Measurements from ENCODE around the gene TBC1D22A.

DNA sequence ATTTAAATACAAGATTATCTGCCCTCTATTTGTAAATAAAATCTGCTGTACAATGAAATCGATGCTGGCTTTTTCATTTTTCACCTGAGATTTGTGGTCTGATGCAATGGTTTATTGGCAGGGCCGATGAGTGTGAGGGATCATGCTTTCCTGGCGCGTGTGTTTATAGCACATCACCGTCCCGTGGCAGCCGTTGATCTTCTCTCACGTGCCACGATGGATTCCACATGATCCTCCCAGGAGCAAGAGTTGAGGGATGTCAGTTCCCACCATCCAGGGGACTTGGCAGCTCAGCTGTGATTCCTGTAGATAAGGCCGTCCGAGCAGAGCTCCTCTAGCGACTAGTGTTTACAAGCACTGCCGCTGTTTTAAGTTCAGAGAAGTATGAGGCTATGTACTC lies 213.7 kb downstream of the TBC1D22A start:
- no peak for TF ChIP-seq CREB1 (CRISPR knock-in tag; IDR thresholded peaks at IDR 0.05; ENCODE audit: low read depth)
- TF ChIP-seq, protein P1, sequence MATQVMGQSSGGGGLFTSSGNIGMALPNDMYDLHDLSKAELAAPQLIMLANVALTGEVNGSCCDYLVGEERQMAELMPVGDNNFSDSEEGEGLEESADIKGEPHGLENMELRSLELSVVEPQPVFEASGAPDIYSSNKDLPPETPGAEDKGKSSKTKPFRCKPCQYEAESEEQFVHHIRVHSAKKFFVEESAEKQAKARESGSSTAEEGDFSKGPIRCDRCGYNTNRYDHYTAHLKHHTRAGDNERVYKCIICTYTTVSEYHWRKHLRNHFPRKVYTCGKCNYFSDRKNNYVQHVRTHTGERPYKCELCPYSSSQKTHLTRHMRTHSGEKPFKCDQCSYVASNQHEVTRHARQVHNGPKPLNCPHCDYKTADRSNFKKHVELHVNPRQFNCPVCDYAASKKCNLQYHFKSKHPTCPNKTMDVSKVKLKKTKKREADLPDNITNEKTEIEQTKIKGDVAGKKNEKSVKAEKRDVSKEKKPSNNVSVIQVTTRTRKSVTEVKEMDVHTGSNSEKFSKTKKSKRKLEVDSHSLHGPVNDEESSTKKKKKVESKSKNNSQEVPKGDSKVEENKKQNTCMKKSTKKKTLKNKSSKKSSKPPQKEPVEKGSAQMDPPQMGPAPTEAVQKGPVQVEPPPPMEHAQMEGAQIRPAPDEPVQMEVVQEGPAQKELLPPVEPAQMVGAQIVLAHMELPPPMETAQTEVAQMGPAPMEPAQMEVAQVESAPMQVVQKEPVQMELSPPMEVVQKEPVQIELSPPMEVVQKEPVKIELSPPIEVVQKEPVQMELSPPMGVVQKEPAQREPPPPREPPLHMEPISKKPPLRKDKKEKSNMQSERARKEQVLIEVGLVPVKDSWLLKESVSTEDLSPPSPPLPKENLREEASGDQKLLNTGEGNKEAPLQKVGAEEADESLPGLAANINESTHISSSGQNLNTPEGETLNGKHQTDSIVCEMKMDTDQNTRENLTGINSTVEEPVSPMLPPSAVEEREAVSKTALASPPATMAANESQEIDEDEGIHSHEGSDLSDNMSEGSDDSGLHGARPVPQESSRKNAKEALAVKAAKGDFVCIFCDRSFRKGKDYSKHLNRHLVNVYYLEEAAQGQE (IDR thresholded peaks at IDR 0.05; ENCODE audit: unreplicated experiment): no peak
- TF ChIP-seq ZNF331 (CRISPR knock-in tag; IDR thresholded peaks at IDR 0.05; ENCODE audit: low read depth): no peak
- no peak for TF ChIP-seq EZH2 (IDR thresholded peaks at IDR 0.05; ENCODE audit: low read depth, unreplicated experiment)
- TF ChIP-seq JUNB (IDR thresholded peaks at IDR 0.05; ENCODE audit: unreplicated experiment): no peak
- TF ChIP-seq, protein P2, sequence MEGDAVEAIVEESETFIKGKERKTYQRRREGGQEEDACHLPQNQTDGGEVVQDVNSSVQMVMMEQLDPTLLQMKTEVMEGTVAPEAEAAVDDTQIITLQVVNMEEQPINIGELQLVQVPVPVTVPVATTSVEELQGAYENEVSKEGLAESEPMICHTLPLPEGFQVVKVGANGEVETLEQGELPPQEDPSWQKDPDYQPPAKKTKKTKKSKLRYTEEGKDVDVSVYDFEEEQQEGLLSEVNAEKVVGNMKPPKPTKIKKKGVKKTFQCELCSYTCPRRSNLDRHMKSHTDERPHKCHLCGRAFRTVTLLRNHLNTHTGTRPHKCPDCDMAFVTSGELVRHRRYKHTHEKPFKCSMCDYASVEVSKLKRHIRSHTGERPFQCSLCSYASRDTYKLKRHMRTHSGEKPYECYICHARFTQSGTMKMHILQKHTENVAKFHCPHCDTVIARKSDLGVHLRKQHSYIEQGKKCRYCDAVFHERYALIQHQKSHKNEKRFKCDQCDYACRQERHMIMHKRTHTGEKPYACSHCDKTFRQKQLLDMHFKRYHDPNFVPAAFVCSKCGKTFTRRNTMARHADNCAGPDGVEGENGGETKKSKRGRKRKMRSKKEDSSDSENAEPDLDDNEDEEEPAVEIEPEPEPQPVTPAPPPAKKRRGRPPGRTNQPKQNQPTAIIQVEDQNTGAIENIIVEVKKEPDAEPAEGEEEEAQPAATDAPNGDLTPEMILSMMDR (conservative IDR thresholded peaks at IDR 0.05; ENCODE audit: low read depth in 2 of 2): no peak
- no peak for TF ChIP-seq POLR2AphosphoS5 (IDR thresholded peaks at IDR 0.05; ENCODE audit: low read depth)
- TF ChIP-seq EZH2phosphoT487 (IDR thresholded peaks at IDR 0.05; ENCODE audit: unreplicated experiment): no peak
- TF ChIP-seq, protein P3, sequence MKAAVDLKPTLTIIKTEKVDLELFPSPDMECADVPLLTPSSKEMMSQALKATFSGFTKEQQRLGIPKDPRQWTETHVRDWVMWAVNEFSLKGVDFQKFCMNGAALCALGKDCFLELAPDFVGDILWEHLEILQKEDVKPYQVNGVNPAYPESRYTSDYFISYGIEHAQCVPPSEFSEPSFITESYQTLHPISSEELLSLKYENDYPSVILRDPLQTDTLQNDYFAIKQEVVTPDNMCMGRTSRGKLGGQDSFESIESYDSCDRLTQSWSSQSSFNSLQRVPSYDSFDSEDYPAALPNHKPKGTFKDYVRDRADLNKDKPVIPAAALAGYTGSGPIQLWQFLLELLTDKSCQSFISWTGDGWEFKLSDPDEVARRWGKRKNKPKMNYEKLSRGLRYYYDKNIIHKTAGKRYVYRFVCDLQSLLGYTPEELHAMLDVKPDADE (IDR thresholded peaks at IDR 0.05): no peak
- TF ChIP-seq ZNF114 (CRISPR knock-in tag; IDR thresholded peaks at IDR 0.05): no peak
